Measurements from ENCODE around the gene EXOC4.

EXOC4 gene

DNA sequence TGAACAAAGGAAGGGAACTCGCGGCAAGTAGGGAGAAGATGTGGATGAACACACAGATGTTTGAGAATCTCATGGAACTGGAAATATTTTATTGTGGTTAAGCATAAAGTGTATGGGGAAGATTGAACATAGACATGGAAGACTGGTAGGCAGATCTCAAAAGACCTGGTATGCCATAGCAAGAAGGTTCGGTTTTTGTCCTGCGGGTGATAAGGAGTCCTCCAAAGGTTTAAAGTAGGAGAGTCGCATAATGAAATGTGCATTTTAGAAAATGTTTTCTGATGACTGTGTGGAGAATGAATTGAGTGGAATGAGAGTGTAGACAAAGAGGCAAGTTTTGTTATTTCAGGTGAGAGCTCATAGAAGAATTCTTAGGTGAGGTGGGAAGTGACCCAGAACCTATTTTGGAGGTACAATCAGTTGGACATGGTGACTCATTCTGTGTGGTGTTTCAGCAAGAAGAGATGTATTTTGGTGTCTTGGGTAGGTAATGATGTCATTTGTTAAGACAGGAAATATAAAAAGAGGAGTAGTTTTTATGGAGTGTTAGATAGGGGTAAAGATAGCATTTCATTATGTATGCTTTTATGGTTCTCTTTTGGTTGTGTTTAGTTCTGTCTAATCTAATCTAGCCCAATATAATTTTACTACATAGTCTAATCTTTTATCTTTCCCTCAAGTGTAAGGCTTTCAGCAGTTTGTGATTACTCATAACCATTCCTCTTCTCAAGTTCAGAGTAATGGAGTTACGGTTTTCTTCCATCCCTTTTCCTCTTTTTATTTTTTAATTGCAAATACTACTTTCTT lies 239.2 kb downstream of the EXOC4 start:
- DNase-seq (ENCODE audit: low read depth): no peak

GRCh38 chr7:133497061-133497460 lies 244.2 kb downstream of the EXOC4 start:
- DNase-seq (ENCODE audit: low read depth): no peak

DNA sequence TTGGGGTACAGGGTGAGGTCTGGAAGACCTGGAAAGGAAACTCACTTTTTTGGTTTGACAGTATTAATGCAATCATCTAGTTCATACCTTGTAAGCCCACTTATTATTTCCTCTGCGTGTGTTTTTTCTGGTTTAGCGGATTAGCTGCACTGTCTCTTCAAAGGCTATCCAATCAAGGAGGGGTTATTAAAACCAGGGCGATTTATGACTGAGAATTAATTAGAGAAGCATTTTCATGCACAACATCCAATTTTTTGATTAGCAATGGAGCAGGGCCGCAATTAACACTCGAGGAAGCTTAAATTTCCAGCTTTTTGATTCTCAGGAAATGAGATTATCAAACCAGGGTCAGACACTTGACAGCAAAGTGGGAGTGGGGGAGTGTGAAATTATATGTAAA lies 248.9 kb downstream of the EXOC4 start:
- no peak for DNase-seq (ENCODE audit: low read depth)

- DNase-seq (ENCODE audit: low read depth): no peak
Measured at GRCh38 chr7:133502498-133502897, 249.6 kb downstream of the EXOC4 start.

DNA sequence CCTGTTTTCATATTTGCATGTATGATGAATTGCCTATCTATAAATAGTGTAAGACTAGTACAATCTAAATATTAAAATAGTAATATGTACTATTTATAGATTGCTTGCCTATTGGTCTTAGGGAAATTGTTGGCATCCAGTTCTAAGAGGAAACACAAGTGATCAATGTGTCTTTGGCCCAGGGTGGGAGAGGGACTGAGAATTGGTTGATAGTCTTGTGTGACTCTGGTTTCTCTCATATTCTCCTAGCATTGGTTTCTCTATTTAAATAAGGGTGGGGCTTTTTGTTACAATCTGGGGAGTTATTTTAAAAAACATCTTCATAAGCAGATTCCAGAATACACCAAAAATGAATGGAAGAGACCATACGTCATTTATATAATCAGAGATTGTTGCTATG lies 250.1 kb downstream of the EXOC4 start:
- DNase-seq (ENCODE audit: low read depth): no peak

- no peak for DNase-seq (ENCODE audit: low read depth)
Measured at GRCh38 chr7:133504825-133505224, 251.9 kb downstream of the EXOC4 start.

DNA sequence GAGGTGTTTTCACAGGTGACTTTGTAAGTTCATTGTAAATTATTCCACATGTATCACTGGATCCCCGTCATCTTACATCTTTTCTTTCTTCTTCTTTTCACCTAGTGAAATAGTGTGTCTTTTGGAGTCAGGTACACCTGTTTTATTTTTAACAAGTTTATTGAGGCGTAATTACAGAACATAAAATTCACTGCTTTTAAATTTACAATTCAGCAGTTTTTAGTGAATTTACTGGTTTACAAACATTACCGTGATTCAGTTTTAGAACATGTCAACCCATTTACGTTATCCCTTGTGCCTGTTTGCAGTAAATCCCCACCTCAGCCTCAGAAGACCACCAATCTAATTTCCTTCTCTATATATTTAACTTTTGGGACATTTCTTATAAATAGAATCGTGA lies 256.9 kb downstream of the EXOC4 start:
- DNase-seq (ENCODE audit: low read depth): no peak

- no peak for DNase-seq (ENCODE audit: low read depth)
Measured at GRCh38 chr7:133510326-133511055, 257.6 kb downstream of the EXOC4 start.

DNA sequence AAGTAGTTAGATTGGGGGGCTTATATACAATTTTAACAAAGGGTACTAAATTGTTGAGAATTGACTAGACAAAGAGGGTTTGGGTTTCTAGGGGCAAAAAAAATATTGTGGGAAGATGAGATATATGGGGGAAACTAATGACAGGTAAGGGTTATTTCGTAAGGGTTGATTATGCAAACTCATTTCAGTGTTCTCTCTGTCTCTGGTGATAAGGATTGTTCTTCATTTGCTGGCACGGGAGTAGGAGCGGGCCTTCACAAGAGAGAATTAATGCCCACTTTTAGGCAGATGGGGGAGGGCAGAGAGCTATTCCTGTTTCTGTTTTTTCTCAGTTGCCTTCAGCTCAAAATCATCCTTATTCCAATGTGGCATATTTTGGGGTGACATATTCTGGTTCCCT lies 258.4 kb downstream of the EXOC4 start:
- no peak for DNase-seq (ENCODE audit: low read depth)

DNA sequence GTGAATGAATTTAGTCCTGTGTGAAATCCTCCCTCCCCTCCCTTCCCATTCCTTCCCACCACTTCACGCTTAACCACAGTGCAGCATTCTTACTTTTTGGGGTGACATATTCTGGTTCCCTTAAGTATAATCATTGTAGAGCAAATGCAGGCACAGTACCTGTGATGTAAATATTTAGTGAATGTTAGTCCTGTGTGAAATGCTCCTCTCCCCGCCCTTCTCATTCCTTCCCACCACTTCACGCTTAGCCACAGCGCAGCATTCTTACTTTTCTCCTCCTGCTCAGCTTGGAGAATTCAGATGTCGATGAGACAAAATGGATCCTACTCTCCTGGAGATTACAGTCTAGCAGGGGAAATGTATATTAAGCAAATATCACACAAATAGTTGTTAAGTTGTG lies 258.8 kb downstream of the EXOC4 start:
- DNase-seq (ENCODE audit: low read depth): no peak

- no peak for DNase-seq (ENCODE audit: low read depth)
Measured at GRCh38 chr7:133512560-133512959, 259.7 kb downstream of the EXOC4 start.

DNA sequence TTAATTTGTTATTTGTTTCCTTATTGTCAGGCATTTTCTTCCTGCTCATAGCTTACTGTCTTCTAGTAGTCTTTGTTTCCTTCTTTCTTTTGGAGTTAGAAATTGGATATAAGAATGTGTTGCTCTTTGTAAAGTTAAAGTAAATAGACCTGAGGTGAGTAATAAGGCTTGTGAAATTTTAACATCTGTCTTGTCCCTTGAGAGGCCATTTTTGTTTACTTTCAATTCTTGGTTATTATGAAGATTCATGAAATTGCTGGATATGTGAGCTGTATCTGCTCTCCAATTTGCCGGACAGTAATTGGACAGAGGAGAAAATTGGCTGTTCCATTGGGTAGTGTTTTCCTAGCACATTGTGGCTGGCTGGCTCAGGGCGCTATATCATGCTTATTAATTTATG lies 260.7 kb downstream of the EXOC4 start:
- no peak for DNase-seq (ENCODE audit: low read depth)

GRCh38 chr7:133514551-133514950 lies 261.7 kb downstream of the EXOC4 start:
- DNase-seq (ENCODE audit: low read depth): no peak

- no peak for DNase-seq (ENCODE audit: low read depth)
Measured at GRCh38 chr7:133517766-133518165, 264.9 kb downstream of the EXOC4 start.

GRCh38 chr7:133518718-133519117 lies 265.8 kb downstream of the EXOC4 start:
- no peak for DNase-seq (ENCODE audit: low read depth)

DNA sequence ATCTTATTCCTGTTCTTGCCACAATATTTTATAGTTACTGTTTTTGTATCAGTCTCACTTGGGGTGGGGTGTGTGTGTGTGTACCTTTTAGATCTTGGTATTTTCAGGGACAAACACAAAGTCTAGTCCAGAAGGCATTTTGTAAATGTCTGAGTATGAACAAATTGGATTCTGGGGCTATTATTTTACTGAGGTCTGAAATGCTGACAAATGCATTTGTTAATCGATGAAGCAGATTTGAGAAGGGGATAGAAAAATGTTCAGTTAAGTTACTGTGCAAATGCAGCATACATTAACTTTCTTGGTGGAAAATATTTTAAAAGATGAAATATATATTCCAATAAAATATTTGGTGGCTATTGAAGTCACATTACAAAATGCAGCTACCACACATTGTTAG lies 267.4 kb downstream of the EXOC4 start:
- DNase-seq (ENCODE audit: low read depth): no peak

DNA sequence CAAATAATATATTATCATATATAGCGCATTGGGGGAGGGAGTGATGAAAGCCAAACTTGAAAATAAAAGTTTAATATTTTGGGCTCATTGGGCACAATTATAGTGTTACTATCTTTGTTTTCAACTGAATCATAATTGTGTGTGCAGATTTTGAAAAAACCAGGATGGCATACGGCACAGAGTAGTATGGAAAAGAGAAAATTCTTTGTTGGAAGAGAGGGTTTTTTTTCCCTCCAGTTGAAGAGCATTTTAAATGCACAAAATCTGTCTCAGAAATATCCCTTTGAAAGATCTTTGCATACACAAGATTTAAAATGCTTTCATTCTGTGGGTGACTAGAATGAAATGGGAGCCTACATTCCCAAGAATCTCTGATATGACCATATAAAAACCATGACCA lies 269.6 kb downstream of the EXOC4 start:
- DNase-seq (ENCODE audit: low read depth): no peak

GRCh38 chr7:133528796-133529195 lies 275.9 kb downstream of the EXOC4 start:
- no peak for DNase-seq (ENCODE audit: low read depth)

DNA sequence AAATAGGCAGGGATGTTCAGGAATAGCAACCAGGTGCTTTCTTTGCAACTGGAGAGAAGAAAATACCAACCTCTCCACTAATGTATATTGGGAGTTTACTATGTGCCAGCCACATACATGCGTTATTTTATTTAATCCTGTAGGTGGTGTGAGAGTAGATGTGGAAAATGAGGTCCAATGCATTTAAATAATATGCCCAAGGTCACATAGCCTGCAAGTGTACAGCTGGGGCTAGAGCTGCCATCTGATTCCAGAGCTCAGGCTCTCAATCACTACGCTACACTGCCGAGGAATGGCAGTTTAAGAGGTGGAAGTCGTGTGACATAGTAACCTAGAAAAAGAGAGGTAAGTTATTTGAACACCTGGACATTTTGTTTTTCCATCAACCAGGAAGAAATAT lies 277.0 kb downstream of the EXOC4 start:
- DNase-seq (ENCODE audit: low read depth): no peak

DNA sequence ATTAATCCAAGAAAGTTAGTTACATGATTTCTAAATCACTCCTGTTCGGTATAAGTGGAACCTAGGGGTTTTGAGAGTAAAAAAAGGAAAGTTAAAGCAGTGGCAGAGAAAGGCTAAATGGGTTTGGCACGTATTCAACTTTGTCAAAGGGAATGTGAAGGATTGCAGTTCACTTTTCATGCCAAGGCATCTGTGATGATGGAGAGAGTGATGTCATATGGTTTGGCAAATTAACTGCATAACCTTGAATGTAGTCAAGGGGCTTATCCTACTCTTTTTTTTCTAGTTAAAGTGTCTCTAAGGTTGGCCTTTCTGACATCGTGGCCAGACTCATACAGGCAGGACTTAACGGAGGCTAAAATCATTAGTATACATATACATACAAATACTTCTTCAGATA lies 277.8 kb downstream of the EXOC4 start:
- DNase-seq (ENCODE audit: low read depth): no peak

- no peak for DNase-seq (ENCODE audit: low read depth)
Measured at GRCh38 chr7:133534816-133535215, 281.9 kb downstream of the EXOC4 start.

DNA sequence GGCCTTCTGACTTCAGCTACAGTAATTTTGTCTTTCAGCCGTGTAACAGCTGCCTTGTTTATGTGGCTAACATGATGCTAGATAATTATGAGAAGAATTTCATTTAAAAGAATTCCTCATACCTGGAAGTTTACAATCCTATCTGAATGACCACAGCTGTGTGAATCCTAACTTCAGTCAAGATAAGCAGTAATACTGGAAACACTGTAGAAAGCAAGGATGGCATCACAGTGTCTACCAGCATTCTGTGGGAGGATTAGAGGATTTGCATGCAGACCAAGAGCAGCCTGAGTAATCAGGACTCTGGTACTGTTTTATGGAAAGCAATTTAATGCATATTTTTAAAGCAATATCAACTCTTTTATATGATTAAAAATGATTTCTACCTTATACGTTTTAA lies 282.4 kb downstream of the EXOC4 start:
- no peak for DNase-seq (ENCODE audit: low read depth)

DNA sequence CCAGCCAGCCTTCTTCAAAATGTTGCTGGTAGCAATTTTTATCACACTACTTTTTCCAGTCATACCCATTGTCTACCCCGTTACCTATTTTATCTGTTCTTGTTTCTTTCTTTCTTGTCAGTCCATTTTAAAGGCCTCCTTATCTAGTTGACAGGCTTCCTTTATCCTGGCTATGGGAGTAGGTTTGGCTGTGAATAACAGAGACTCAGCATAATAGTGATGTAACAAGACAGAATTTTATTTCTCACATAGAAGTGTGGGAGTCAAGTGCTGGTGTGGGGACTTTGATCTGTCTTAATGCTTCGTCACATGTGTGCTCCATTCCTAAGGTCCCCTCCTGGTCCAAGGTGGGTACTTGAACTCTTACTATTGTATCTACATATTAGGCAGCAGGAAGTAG lies 283.6 kb downstream of the EXOC4 start:
- DNase-seq (ENCODE audit: low read depth): no peak

GRCh38 chr7:133539016-133539415 lies 286.1 kb downstream of the EXOC4 start:
- no peak for DNase-seq (ENCODE audit: low read depth)
